Mammary epithelial cell (primary cell): Measurements from ENCODE around the gene PRDX5.

Experiments
- EZH2 ChIP-seq: IDR thresholded peaks from 2 replicates; pipeline ENCODE4 v1.6.1; 2012; ENCODE audit warnings: low read length, inconsistent platforms, borderline replicate concordance
- TF ChIP-seq, protein P1 (sequence below), 2 donors: IDR thresholded peaks in 1 of 2; conservative IDR thresholded peaks in 1 of 2; 2 replicates each; pipeline ENCODE4 v1.5.1; 2011 to 2012; ENCODE audit warnings: inconsistent platforms in 2 of 2, low read length in 2 of 2, mild to moderate bottlenecking in 2 of 2, control low read depth in 1 of 2, low read depth in 1 of 2; ENCODE audit not compliant: insufficient read depth in 1 of 2; ENCODE audit errors: extremely low read depth in 1 of 2

DNA sequence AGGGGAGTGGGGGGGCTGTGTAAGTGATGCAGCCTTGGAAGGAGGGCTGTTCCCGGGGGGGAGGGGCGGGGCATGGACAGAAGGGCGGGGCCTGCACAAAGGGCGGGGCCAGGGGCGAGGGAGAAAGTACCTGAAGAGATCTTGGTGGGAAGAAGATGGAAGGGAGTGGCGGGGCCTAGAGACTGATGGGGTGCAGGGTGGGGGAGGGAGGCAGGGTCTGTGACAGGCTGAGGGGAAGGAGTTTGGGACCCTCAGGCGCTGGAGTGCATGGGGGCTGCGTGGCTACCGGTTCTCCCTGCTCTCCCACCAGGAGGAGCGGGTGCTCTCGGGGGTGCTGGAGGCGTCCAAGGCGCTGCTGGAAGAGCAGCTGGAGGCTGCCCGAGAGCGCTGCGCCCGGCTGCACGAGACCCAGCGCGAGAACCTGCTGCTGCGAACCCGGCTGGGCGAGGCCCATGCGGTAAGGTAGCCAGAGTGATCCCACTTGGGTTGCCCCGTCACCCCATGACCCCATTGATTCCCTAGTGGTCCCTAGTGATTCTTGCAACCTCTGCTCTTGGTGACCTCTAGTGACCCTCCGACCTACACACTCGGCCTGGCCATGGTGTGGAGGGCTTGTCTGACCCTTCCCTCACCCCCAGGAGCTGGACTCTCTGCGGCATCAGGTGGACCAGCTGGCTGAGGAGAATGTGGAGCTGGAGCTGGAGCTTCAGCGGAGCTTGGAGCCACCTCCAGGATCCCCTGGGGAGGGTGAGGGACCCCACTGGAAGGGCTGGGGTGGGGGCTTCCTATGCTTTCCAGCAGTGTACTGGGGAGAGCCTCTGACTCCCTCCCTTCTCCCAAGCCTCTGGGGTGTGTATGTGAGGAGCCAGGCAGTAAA lies 25.2 kb downstream of the PRDX5 start:
- TF ChIP-seq, protein P1, sequence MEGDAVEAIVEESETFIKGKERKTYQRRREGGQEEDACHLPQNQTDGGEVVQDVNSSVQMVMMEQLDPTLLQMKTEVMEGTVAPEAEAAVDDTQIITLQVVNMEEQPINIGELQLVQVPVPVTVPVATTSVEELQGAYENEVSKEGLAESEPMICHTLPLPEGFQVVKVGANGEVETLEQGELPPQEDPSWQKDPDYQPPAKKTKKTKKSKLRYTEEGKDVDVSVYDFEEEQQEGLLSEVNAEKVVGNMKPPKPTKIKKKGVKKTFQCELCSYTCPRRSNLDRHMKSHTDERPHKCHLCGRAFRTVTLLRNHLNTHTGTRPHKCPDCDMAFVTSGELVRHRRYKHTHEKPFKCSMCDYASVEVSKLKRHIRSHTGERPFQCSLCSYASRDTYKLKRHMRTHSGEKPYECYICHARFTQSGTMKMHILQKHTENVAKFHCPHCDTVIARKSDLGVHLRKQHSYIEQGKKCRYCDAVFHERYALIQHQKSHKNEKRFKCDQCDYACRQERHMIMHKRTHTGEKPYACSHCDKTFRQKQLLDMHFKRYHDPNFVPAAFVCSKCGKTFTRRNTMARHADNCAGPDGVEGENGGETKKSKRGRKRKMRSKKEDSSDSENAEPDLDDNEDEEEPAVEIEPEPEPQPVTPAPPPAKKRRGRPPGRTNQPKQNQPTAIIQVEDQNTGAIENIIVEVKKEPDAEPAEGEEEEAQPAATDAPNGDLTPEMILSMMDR (conservative IDR thresholded peaks at IDR 0.05 in 1 of 2, IDR thresholded peaks at IDR 0.05 in 1 of 2; ENCODE audit: extremely low read depth in 1 of 2, insufficient read depth in 1 of 2, low read depth in 1 of 2, low read length in 2 of 2): no peak
- TF ChIP-seq EZH2: no peak
